Lower leg skin (tissue), 4 donors: ENCODE measurements around the gene FLYWCH1. TPM values are rescaled to one million over a fixed set of nuclear protein-coding genes. Genes with fewer than 3 reads are reported as not detected.
"Not testable (repeated sequence)": the region's sequence is repeated elsewhere in the genome, so short reads cannot be mapped to it uniquely, and the experiment has no call there.

Experiments
- DNase-seq, 2 donors: peaks; one replicate each; pipeline ENCODE4 v3.0.0-alpha.2; 2019; ENCODE audit warnings: low spot score in 2 of 2
- H3K4me3 ChIP-seq: fragments of 200-600 bp; sonication (generic); 2 replicates; pipeline ENCODE4 v1.5.1; 2017; ENCODE audit warnings: mild to moderate bottlenecking, low read depth; ENCODE audit not compliant: poor library complexity, severe bottlenecking
- CTCF ChIP-seq, 3 donors: fragments of 450-650 bp; IDR thresholded peaks; one replicate each; pipeline ENCODE4 v1.5.1; 2016; ENCODE audit warnings: antibody characterized with exemption in 3 of 3, mild to moderate bottlenecking in 3 of 3, moderate library complexity in 2 of 3
- POLR2A ChIP-seq, 2 donors: fragments of 450-650 bp; IDR thresholded peaks; one replicate each; pipeline ENCODE4 v1.6.1; 2016 to 2017; ENCODE audit warnings: antibody characterized with exemption in 2 of 2, mild to moderate bottlenecking in 1 of 2, moderate library complexity in 1 of 2
- WGBS, 2 donors: methylation state at CpG; one replicate each; pipeline ENCODE4 v1.1.5; 2018; 5-methylcytosine and 5-hydroxymethylcytosine counted together
- intact Hi-C: fragments of 100-400 bp; cut with DNase I; formaldehyde crosslinking; loops from one replicate; pipeline ENCODE4 v1.15.0; 2023; ENCODE audit warnings: low total_unique reads
- total RNA-seq, 4 donors: library from RNA; depleted of rRNA; stranded (reverse); fragments of >200 nt; gene quantifications; one replicate each; pipeline ENCODE4 v1.1.0, GENCODE V29; 2016

Gene FLYWCH1
- total RNA-seq, 4 donors from 2014 or later = 36.9 to 61.4 (median 46.0) TPM

GRCh38 chr16:2942045-2942444 lies 30.3 kb downstream of the FLYWCH1 start:
- no peak overlapping the region for H3K4me3 ChIP-seq
- no peak for DNase-seq
- intact Hi-C loops = no loop called here
- TF ChIP-seq CTCF (IDR thresholded peaks at IDR 0.05) (no peak), POLR2A (IDR thresholded peaks at IDR 0.05) (no peak)
- WGBS, 2 donors = 62 to 65% methylated on average over 4 of the region's 4 CpGs

- DNase-seq, intact Hi-C loops: not testable (repeated sequence)
Measured at GRCh38 chr16:2943716-2944115, 32.0 kb downstream of the FLYWCH1 start.

GRCh38 chr16:2946649-2947048 lies 34.9 kb downstream of the FLYWCH1 start:
- no peak overlapping the region for H3K4me3 ChIP-seq
- TF ChIP-seq CTCF (IDR thresholded peaks at IDR 0.05) (no peak), POLR2A (IDR thresholded peaks at IDR 0.05) (no peak)
- intact Hi-C loops = no loop called here
- no peak for DNase-seq
- 95 to 97% methylated on average over 4 of the region's 4 CpGs for WGBS, 2 donors

More at GRCh38 chr16:2943716-2944115, 32.0 kb downstream of the FLYWCH1 start:
- H3K4me3 ChIP-seq = not testable (repeated sequence)
- 77 to 90% methylated on average over 11 to 12 of the region's 12 CpGs for WGBS, 2 donors

GRCh38 chr16:2948807-2949704 lies 37.3 kb downstream of the FLYWCH1 start:
- DNase-seq = no peak
- no peak overlapping the region for H3K4me3 ChIP-seq
- WGBS, 2 donors = 83 to 87% methylated on average over 31 to 36 of the region's 36 CpGs
- intact Hi-C loops = no loop called here
- TF ChIP-seq POLR2A (IDR thresholded peaks at IDR 0.05) = no peak
- no peak for TF ChIP-seq CTCF (IDR thresholded peaks at IDR 0.05)

GRCh38 chr16:2949705-2950352 lies 38.1 kb downstream of the FLYWCH1 start:
- 84 to 91% methylated on average over 17 to 19 of the region's 19 CpGs for WGBS, 2 donors
- intact Hi-C loops = no loop called here
- TF ChIP-seq CTCF (IDR thresholded peaks at IDR 0.05) = no peak
- TF ChIP-seq POLR2A (IDR thresholded peaks at IDR 0.05) = no peak
- H3K4me3 ChIP-seq = no peak overlapping the region
- DNase-seq = no peak

GRCh38 chr16:2950353-2950724 lies 38.6 kb downstream of the FLYWCH1 start:
- intact Hi-C loops = no loop called here
- TF ChIP-seq CTCF (IDR thresholded peaks at IDR 0.05) (no peak), POLR2A (IDR thresholded peaks at IDR 0.05) (no peak)
- 88 to 93% methylated on average over 10 to 13 of the region's 13 CpGs for WGBS, 2 donors
- DNase-seq = no peak
- H3K4me3 ChIP-seq = no peak overlapping the region
